HepG2 (cell line): ENCODE results near the gene MRFAP1L1. TPM values are rescaled to one million over a fixed set of nuclear protein-coding genes. Genes with fewer than 3 reads are reported as not detected.

Experiments used
- ASH2L ChIP-seq: fragments of 300-600, 200-600 bp; sonication (generic); IDR thresholded peaks from 2 replicates; pipeline ENCODE4 v1.7.0; 2017; ENCODE audit warnings: low read depth, mild to moderate bottlenecking, moderate library complexity, mixed read lengths, low read length; ENCODE audit not compliant: insufficient read length
- ATAD3A ChIP-seq: sonication (generic); formaldehyde crosslinking; IDR thresholded peaks from 2 replicates; pipeline ENCODE4 v1.4.0; 2020; ENCODE audit warnings: missing genetic modification reagents
- CBX1 ChIP-seq: IDR thresholded peaks from one replicate; pipeline ENCODE4 v1.6.1; 2016; ENCODE audit warnings: antibody characterized with exemption, low read depth
- NR2C2 ChIP-seq: sonication (generic); formaldehyde crosslinking; IDR thresholded peaks from 2 replicates; pipeline ENCODE4 v1.4.0; 2020; ENCODE audit warnings: missing genetic modification reagents, mild to moderate bottlenecking, moderate library complexity, borderline replicate concordance
- PCBP2 ChIP-seq: fragments of 200-400 bp; formaldehyde crosslinking; optimal IDR thresholded peaks from 2 replicates; pipeline ENCODE3; 2018; ENCODE audit warnings: low read length, low read depth; ENCODE audit not compliant: poor library complexity, severe bottlenecking
- SP4 ChIP-seq: sonication (generic); formaldehyde crosslinking; IDR thresholded peaks from 2 replicates; pipeline ENCODE4 v1.8.1; 2023; ENCODE audit warnings: mild to moderate bottlenecking, missing genetic modification reagents
- STAG1 ChIP-seq: sonication (generic); formaldehyde crosslinking; IDR thresholded peaks from 2 replicates; pipeline ENCODE4 v1.4.0; 2020; ENCODE audit warnings: missing genetic modification reagents
- SUZ12 ChIP-seq: fragments of 150-350 bp; IDR thresholded peaks from 2 replicates; pipeline ENCODE4 v1.6.1; 2014; ENCODE audit warnings: low read depth, low read length
- THAP11 ChIP-seq: IDR thresholded peaks from 2 replicates; pipeline ENCODE4 v1.6.1; 2016; ENCODE audit warnings: missing biosample characterization, missing genetic modification reagents
- ZBTB7A ChIP-seq: sonication (generic); formaldehyde crosslinking; IDR thresholded peaks from 2 replicates; pipeline ENCODE4 v1.8.0; 2022; ENCODE audit warnings: mild to moderate bottlenecking, missing genetic modification reagents
- ZNF430 ChIP-seq: sonication (generic); formaldehyde crosslinking; IDR thresholded peaks from 2 replicates; pipeline ENCODE4 v1.9.0; 2021; ENCODE audit warnings: mild to moderate bottlenecking, missing genetic modification reagents
- ZNF432 ChIP-seq: sonication (generic); formaldehyde crosslinking; IDR thresholded peaks from 2 replicates; pipeline ENCODE4 v1.5.0; 2020; ENCODE audit warnings: missing genetic modification reagents, mild to moderate bottlenecking, borderline replicate concordance
- polyA plus RNA-seq, 8 experiments: library from polyadenylated mRNA; depleted of rRNA in 3 of 8; stranded (reverse) in 7 of 8; unstranded in 1 of 8; fragments of >200 nt; fragmentation: Illumina TruSeq in 4 of 8; extraction: Trizol in 4 of 8; gene quantifications; 2 replicates each; pipeline versions ENCODE4 v1.2.1 to v1.2.3, GENCODE V29; 2011 to 2016; ENCODE audit warnings: low read depth in 4 of 8, missing spikeins in 1 of 8, mixed read lengths in 1 of 8; ENCODE audit not compliant: insufficient read depth in 1 of 8
- total RNA-seq, 5 experiments: library from RNA; depleted of rRNA; stranded (reverse); fragments of >200 nt; fragmentation: Illumina TruSeq; extraction: Trizol; gene quantifications; 2 replicates each; pipeline ENCODE4 v1.2.3, GENCODE V29; 2016; ENCODE audit warnings: low read depth in 1 of 5
- TF ChIP-seq, protein P1 (sequence below): sonication (generic); formaldehyde crosslinking; IDR thresholded peaks from 2 replicates; pipeline ENCODE4 v1.5.0; 2020; ENCODE audit warnings: mild to moderate bottlenecking, missing genetic modification reagents
- TF ChIP-seq, protein P2 (sequence below): sonication (generic); formaldehyde crosslinking; IDR thresholded peaks from 2 replicates; pipeline ENCODE4 v1.4.0; 2020; ENCODE audit warnings: missing genetic modification reagents, mild to moderate bottlenecking, borderline replicate concordance
- TF ChIP-seq, protein P3 (sequence below): sonication (generic); formaldehyde crosslinking; IDR thresholded peaks from 2 replicates; pipeline ENCODE4 v1.5.1; 2020; ENCODE audit warnings: mild to moderate bottlenecking, moderate library complexity, missing genetic modification reagents
- TF ChIP-seq, protein P4 (sequence below): sonication (generic); formaldehyde crosslinking; IDR thresholded peaks from 2 replicates; pipeline ENCODE4 v1.4.0; 2020; ENCODE audit warnings: low read depth, missing genetic modification reagents

MRFAP1L1 gene
- total and polyA plus RNA-seq, 2 of the 13 experiments (the other 11 are each of a cell fraction or from before 2014, with no cell fraction given) = 44.8 to 76.6 TPM

DNA sequence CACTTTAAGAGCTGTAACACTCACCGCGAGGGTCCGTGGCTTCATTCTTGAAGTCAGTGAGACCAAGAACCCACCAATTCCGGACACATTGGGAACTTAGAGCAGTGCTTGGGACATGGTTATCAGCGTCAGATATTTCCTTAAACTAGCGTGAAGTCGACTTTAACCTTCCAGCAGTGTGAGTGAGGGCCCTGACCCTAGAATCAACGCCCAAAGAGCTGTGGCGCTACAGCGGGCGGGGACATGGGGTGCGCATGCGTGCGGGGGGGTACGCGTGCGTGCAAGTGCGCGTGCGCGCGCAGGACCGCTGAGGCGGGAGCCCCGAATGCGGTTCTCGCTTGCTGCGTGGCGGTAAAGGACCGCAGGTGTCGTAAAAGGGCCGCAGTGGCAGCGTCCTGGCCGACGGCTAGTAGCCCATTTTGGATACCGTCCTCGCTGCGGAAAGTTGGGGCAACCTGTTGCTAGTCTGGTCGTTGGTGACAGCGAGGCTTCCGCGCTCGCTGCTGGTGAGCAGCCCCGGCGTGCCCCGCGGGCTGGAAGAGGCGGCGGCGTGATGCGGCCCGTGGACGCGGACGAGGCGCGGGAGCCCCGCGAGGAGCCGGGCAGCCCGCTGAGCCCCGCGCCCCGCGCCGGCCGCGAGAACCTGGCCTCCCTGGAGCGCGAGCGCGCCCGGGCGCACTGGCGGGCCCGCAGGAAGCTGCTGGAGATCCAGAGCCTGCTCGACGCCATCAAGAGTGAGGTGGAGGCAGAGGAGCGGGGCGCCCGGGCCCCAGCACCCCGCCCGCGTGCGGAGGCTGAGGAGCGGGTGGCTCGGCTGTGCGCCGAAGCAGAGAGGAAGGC, 35.8 kb downstream of the MRFAP1L1 start (continued):
- TF ChIP-seq, protein P1, sequence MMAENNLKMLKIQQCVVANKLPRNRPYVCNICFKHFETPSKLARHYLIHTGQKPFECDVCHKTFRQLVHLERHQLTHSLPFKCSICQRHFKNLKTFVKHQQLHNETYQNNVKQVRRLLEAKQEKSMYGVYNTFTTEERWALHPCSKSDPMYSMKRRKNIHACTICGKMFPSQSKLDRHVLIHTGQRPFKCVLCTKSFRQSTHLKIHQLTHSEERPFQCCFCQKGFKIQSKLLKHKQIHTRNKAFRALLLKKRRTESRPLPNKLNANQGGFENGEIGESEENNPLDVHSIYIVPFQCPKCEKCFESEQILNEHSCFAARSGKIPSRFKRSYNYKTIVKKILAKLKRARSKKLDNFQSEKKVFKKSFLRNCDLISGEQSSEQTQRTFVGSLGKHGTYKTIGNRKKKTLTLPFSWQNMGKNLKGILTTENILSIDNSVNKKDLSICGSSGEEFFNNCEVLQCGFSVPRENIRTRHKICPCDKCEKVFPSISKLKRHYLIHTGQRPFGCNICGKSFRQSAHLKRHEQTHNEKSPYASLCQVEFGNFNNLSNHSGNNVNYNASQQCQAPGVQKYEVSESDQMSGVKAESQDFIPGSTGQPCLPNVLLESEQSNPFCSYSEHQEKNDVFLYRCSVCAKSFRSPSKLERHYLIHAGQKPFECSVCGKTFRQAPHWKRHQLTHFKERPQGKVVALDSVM (CRISPR knock-in tag) = no peak
- TF ChIP-seq ATAD3A (no peak), ASH2L (no peak), THAP11 (CRISPR knock-in tag) (peak; percentile 89), SP4 (CRISPR knock-in tag) (peak; percentile 72; the same call in 1 of the 2 replicates), ZNF430 (no peak), ZNF432 (CRISPR knock-in tag) (no peak), CBX1 (peak; percentile 24), ZBTB7A (CRISPR knock-in tag) (no peak), SUZ12 (no peak), NR2C2 (CRISPR knock-in tag) (peak; percentile 54), STAG1 (no peak; the same call in 1 of the 2 replicates), PCBP2 (no peak)
- TF ChIP-seq, protein P2, sequence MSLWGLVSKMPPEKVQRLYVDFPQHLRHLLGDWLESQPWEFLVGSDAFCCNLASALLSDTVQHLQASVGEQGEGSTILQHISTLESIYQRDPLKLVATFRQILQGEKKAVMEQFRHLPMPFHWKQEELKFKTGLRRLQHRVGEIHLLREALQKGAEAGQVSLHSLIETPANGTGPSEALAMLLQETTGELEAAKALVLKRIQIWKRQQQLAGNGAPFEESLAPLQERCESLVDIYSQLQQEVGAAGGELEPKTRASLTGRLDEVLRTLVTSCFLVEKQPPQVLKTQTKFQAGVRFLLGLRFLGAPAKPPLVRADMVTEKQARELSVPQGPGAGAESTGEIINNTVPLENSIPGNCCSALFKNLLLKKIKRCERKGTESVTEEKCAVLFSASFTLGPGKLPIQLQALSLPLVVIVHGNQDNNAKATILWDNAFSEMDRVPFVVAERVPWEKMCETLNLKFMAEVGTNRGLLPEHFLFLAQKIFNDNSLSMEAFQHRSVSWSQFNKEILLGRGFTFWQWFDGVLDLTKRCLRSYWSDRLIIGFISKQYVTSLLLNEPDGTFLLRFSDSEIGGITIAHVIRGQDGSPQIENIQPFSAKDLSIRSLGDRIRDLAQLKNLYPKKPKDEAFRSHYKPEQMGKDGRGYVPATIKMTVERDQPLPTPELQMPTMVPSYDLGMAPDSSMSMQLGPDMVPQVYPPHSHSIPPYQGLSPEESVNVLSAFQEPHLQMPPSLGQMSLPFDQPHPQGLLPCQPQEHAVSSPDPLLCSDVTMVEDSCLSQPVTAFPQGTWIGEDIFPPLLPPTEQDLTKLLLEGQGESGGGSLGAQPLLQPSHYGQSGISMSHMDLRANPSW (CRISPR knock-in tag) = no peak
- TF ChIP-seq, protein P3, sequence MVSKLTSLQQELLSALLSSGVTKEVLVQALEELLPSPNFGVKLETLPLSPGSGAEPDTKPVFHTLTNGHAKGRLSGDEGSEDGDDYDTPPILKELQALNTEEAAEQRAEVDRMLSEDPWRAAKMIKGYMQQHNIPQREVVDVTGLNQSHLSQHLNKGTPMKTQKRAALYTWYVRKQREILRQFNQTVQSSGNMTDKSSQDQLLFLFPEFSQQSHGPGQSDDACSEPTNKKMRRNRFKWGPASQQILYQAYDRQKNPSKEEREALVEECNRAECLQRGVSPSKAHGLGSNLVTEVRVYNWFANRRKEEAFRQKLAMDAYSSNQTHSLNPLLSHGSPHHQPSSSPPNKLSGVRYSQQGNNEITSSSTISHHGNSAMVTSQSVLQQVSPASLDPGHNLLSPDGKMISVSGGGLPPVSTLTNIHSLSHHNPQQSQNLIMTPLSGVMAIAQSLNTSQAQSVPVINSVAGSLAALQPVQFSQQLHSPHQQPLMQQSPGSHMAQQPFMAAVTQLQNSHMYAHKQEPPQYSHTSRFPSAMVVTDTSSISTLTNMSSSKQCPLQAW = peak; percentile 76
- TF ChIP-seq, protein P4, sequence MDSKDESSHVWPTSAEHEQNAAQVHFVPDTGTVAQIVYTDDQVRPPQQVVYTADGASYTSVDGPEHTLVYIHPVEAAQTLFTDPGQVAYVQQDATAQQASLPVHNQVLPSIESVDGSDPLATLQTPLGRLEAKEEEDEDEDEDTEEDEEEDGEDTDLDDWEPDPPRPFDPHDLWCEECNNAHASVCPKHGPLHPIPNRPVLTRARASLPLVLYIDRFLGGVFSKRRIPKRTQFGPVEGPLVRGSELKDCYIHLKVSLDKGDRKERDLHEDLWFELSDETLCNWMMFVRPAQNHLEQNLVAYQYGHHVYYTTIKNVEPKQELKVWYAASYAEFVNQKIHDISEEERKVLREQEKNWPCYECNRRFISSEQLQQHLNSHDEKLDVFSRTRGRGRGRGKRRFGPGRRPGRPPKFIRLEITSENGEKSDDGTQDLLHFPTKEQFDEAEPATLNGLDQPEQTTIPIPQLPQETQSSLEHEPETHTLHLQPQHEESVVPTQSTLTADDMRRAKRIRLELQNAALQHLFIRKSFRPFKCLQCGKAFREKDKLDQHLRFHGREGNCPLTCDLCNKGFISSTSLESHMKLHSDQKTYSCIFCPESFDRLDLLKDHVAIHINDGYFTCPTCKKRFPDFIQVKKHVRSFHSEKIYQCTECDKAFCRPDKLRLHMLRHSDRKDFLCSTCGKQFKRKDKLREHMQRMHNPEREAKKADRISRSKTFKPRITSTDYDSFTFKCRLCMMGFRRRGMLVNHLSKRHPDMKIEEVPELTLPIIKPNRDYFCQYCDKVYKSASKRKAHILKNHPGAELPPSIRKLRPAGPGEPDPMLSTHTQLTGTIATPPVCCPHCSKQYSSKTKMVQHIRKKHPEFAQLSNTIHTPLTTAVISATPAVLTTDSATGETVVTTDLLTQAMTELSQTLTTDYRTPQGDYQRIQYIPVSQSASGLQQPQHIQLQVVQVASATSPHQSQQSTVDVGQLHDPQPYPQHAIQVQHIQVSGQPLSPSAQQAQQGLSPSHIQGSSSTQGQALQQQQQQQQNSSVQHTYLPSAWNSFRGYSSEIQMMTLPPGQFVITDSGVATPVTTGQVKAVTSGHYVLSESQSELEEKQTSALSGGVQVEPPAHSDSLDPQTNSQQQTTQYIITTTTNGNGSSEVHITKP = no peak
